Measurements from ENCODE around the gene PAQR4.
"Not testable (repeated sequence)": the region's sequence is repeated elsewhere in the genome, so short reads cannot be mapped to it uniquely, and the experiment has no call there.

- TF ChIP-seq POLR2AphosphoS5 (IDR thresholded peaks at IDR 0.05); CTCF (IDR thresholded peaks at IDR 0.05; ENCODE audit: poor library complexity, severe bottlenecking); RAD21 (conservative IDR thresholded peaks at IDR 0.05); REST (IDR thresholded peaks at IDR 0.05; ENCODE audit: borderline replicate concordance): not testable (repeated sequence)
These were observed 41.0 kb upstream of the PAQR4 start for GRCh38 chr16:2928151-2928550.
